GM18858 (cell line): ENCODE results near the gene KIF5C.
"Not testable (repeated sequence)": the region's sequence is repeated elsewhere in the genome, so short reads cannot be mapped to it uniquely, and the experiment has no call there.

ENCODE experiments used
- ATAC-seq: cut with Tn5 transposase; IDR thresholded peaks from one replicate; pipeline ENCODE4 v1.9.1; 2021; ENCODE audit not compliant: unreplicated experiment

KIF5C gene

DNA sequence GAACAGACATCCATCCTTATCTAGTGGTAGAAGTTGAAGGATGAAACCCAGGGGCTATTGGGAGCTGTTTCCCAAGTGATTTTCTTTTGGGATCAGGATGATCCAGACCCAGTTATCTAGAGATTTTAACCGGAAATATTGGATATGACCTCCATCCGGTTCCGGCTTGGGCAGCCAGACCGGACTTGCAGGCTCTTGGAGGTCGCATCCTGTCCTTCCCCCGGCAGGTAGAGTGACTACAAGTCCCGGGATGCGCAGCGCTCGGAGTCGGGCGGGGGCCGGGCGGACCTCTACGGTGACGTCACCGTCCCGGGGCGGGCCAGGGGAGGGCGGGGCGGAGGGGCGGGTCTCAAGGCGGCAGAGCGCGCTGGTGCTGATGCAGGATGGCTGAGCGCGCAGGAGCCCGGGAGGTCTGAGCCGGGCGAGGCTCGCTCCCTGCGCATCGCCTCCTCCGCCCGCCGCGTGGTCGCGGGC lies at the start of gene KIF5C:
Gene KIF5C, plus strand, starts transcription at position 360 of the 474 bp plus-strand sequence. CDS start 391 bp downstream, outside the sequence.
- ATAC-seq, result peak; percentile 90

DNA sequence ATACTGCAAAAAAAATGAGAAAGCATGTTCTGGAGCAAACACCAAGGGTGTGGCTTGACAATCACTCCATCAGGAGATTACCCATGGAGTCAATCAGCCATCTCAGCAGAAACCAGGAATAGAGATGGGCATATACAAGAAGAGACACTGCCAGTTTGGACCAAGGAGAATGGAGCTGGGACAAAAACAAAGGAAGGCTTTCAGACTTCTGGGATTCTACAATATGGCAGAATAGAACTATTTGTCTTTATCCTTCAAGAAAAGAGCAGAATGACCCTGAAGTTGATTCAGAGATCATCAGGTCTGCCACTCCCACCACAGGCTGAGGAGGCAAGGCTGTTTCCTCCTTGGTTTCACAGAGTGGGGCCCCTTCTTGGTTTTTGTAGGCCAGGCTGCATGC lies 48.2 kb upstream of the KIF5C start:
- ATAC-seq, result no peak

DNA sequence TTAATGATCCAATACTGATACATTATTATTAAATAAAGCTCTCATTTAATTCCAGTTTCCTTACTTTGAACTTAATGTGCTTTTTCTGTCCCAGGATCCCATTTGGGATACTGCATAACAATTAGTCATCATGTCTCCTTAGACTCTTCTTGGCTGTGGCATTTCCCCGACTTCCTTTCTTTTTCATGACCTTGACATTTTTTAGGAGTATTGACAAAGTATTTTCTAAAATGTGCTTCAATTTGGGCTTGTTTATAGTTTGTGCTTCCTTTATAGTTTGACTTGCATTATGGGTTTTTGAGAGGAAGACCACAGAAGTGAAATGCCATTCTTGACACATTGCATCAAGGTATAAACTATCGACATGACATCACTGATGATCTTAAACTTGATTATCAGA lies 46.1 kb upstream of the KIF5C start:
- no peak for ATAC-seq

- no peak for ATAC-seq
Observed at GRCh38 chr2:148829618-148830017, 45.4 kb upstream of the KIF5C start.

GRCh38 chr2:148832637-148833036 lies 42.4 kb upstream of the KIF5C start:
- no peak for ATAC-seq

GRCh38 chr2:148842050-148842449 lies 33.0 kb upstream of the KIF5C start:
- no peak for ATAC-seq

DNA sequence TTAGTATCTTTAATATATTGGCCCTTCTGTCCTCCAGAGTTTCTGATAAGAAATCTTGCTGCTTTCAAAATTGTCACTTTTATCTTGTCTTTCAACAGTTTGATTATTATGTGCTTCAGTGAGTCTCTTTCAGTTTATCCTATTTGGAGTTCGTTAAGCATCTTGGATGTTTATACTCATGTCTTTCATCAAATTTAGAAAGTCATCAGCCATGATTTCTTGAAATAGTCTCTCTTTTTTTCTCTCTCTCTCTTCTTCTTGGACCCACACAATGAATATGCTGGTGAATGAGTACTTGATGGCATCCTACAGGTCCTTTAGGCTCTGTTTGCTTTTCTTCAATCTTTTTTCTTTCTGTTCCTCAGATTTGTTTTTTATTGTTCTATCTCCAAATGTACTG lies 26.9 kb upstream of the KIF5C start:
- no peak for ATAC-seq

- no peak for ATAC-seq
Observed at GRCh38 chr2:148853458-148853857, 21.6 kb upstream of the KIF5C start.

GRCh38 chr2:148860037-148860436 lies 15.0 kb upstream of the KIF5C start:
- no peak for ATAC-seq

GRCh38 chr2:148861367-148861766 lies 13.7 kb upstream of the KIF5C start:
- ATAC-seq, result no peak

DNA sequence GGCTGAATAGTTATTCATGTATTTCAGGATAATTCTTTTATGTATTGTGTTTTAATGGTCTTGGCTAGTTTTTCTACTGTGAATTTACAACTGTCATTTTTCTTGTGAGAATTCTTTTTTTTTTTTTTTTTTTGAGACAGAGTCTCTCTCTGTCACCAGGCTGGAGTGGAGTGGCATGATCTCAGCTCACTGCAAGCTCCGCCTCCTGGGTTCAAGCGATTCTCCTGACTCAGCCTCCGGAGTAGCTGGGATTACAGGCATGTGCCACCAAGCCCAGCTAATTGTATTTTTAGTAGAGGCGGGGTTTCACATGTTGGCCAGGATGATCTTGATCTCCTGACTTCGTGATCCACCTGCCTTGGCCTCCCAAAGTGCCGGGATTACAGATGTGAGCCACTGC lies 12.5 kb upstream of the KIF5C start:
- ATAC-seq, result not testable (repeated sequence)

DNA sequence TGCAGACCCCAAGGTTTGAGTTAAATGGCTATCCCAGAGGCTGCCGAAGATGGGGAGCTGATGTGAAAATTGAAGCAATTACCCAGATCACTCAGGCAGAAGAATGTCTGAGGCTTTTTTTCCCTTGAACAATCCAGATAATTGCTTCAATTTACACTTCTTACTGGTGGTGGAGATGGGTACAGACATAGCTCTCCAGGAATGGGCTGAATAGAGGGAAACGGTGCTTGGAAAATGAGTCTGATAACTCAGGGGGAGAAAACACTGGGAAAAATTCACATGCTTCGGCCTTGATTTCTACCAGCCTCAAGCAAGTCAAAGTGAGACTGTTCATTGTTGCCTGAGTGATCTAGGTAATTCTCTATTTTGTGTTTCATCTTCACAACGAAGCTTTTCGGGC lies 9.5 kb upstream of the KIF5C start:
- ATAC-seq, result no peak

GRCh38 chr2:148866091-148866490 lies 8.9 kb upstream of the KIF5C start:
- no peak for ATAC-seq

- ATAC-seq, result no peak
Observed at GRCh38 chr2:148867079-148867769, 7.8 kb upstream of the KIF5C start.

- ATAC-seq, result peak; percentile 14
Observed at GRCh38 chr2:148875387-148876051, 492 bp downstream of the KIF5C start.

GRCh38 chr2:148876202-148876594 lies 1.2 kb downstream of the KIF5C start:
- no peak for ATAC-seq

- no peak for ATAC-seq
Observed at GRCh38 chr2:148876595-148877402, 1.8 kb downstream of the KIF5C start.

GRCh38 chr2:148877403-148877740 lies 2.3 kb downstream of the KIF5C start:
- no peak for ATAC-seq

- no peak for ATAC-seq
Observed at GRCh38 chr2:148880636-148881035, 5.6 kb downstream of the KIF5C start.

DNA sequence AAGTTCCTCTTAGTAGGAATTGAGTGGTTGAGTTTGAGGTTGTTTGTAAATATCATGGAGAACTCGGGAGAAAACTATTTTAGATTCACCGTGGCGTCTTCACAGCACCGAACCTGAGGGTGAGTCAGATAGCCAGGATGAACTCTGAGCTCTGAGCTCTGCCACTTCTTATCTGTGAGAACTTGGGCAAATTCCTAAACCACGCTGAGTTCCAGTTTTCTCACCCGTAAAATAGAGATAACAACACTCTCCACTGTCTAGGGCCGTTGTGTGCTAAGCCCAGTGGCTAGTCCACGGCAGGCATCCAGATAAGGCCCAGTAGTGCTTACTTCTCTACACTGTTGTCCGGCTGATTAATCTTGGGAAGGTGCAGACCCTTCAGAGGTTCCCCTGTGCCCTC lies 7.0 kb downstream of the KIF5C start:
- ATAC-seq, result no peak

DNA sequence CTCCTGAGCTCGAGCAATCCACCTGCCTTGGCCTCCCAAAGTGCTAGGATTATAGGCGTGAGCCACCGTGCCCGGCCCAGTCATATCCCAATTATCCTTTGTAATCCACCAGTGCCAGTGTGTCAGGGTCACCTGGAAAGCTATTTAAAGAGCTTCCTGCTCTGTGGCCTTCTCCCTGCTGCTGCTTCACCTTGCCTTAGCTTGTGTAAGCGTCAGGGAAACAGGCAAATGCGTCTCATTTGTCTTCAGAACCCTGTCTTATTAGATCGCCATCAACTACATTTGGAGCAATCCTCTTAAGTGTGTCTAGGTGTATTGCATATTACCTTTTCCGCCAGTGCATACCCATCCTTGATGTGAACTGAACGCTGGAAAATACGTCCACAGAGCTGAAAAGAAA lies 10.2 kb downstream of the KIF5C start:
- no peak for ATAC-seq

DNA sequence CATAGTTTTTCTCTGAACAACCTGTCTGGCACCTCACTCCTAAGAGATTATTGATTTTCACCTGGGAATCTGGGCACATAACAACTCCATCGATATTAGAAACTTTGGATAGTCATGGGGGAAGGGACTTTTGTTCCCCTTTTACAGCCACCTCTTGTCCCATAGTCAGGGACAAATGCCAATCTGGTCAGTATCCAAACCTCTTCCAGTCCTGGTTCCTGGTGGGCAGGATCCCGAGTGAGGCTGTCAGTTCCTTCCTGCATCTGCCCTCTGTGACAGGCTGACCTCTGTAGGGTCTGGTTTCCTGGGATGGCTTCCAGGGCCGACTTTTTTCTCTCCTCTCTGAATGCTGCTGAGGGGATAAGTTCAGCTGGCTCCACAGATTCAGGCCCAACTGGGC lies 11.0 kb downstream of the KIF5C start:
- ATAC-seq, result no peak
